Limb (tissue), 2 donors: ENCODE results near the gene PASD1.
"Not testable (repeated sequence)": the region's sequence is repeated elsewhere in the genome, so short reads cannot be mapped to it uniquely, and the experiment has no call there.

ENCODE experiments used
- DNase-seq, 2 donors: peaks; one replicate each; pipeline ENCODE4 v3.0.0-alpha.2; 2016; ENCODE audit errors: extremely low spot score in 2 of 2

The PASD1 gene

GRCh38 chrX:151624677-151625076, 61.2 kb downstream of the PASD1 start:
- DNase-seq: no peak

GRCh38 chrX:151631822-151632221, 68.3 kb downstream of the PASD1 start:
- DNase-seq: no peak

GRCh38 chrX:151633157-151633556, 69.7 kb downstream of the PASD1 start:
- DNase-seq: no peak

GRCh38 chrX:151634937-151635336, 71.5 kb downstream of the PASD1 start:
- DNase-seq: no peak

- DNase-seq: no peak
Observed at GRCh38 chrX:151641564-151641963, 78.1 kb downstream of the PASD1 start.

GRCh38 chrX:151675121-151675746, 111.8 kb downstream of the PASD1 start:
- DNase-seq: no peak

- DNase-seq: no peak
Observed at GRCh38 chrX:151676196-151676595, 112.7 kb downstream of the PASD1 start.

GRCh38 chrX:151679798-151680402, 116.4 kb downstream of the PASD1 start:
- no peak for DNase-seq

GRCh38 chrX:151680805-151681204, 117.3 kb downstream of the PASD1 start:
- peak in 1 of 2 donors; percentile 57 for DNase-seq

GRCh38 chrX:151687635-151688034, 124.2 kb downstream of the PASD1 start:
- no peak for DNase-seq

GRCh38 chrX:151688695-151689094, 125.2 kb downstream of the PASD1 start:
- DNase-seq: no peak

- no peak for DNase-seq
Observed at GRCh38 chrX:151692825-151693224, 129.3 kb downstream of the PASD1 start.

GRCh38 chrX:151694121-151694520, 130.6 kb downstream of the PASD1 start:
- no peak for DNase-seq

- peak in 1 of 2 donors; percentile 71 for DNase-seq
Observed at GRCh38 chrX:151694661-151695582, 131.4 kb downstream of the PASD1 start, which contains the start of gene PRRG3. Gene PRRG3 (plus strand): TSS chrX:151695458. CDS start chrX:151698815, 3,357 bp downstream.

- DNase-seq: peak in 1 of 2 donors; percentile 36
Observed at GRCh38 chrX:151695583-151696340, 132.3 kb downstream of the PASD1 start.

- DNase-seq: not testable (repeated sequence)
Observed at GRCh38 chrX:151697082-151697481, 133.6 kb downstream of the PASD1 start.

GRCh38 chrX:151697522-151697921, 134.0 kb downstream of the PASD1 start:
- DNase-seq: peak; percentile 48 to 71

- DNase-seq: no peak
Observed at GRCh38 chrX:151698485-151698884, 135.0 kb downstream of the PASD1 start.

GRCh38 chrX:151699746-151700145, 136.3 kb downstream of the PASD1 start:
- no peak for DNase-seq

- no peak for DNase-seq
Observed at GRCh38 chrX:151700581-151700980, 137.1 kb downstream of the PASD1 start.

GRCh38 chrX:151701071-151701470, 137.6 kb downstream of the PASD1 start:
- DNase-seq: no peak
